Osteoblast (primary cell): ENCODE data around the gene EXTL2. TPM values are rescaled to one million over a fixed set of nuclear protein-coding genes. Genes with fewer than 3 reads are reported as not detected.
A peak's percentile ranks its signal among the peaks of the same experiment; 100 is the strongest.

Experiments
- DNase-seq: peaks from one replicate; pipeline ENCODE4 v3.0.0; 2011; ENCODE audit warnings: low spot score, mixed read lengths; ENCODE audit not compliant: insufficient read length; ENCODE audit errors: missing footprints
- H2AFZ ChIP-seq: 2 replicates; pipeline ENCODE4 v1.6.0; 2011; ENCODE audit warnings: mild to moderate bottlenecking, low read length
- H3K27ac ChIP-seq: 2 replicates; pipeline ENCODE4 v1.5.1; 2011; ENCODE audit warnings: mild to moderate bottlenecking, low read depth, low read length, moderate library complexity
- H3K27me3 ChIP-seq: 2 replicates; pipeline ENCODE4 v1.6.0; 2012; ENCODE audit warnings: mild to moderate bottlenecking, control low read depth, inconsistent platforms, low read length, moderate library complexity; ENCODE audit not compliant: insufficient read depth
- H3K36me3 ChIP-seq: 2 replicates; pipeline ENCODE4 v1.5.1; 2011; ENCODE audit warnings: mild to moderate bottlenecking, low read length, control low read depth, moderate library complexity; ENCODE audit not compliant: insufficient read depth
- H3K4me1 ChIP-seq: 2 replicates; pipeline ENCODE4 v1.5.1; 2011; ENCODE audit warnings: mild to moderate bottlenecking, low read length, control low read depth, moderate library complexity; ENCODE audit not compliant: insufficient read depth
- H3K4me2 ChIP-seq: 2 replicates; pipeline ENCODE4 v1.6.0; 2011; ENCODE audit warnings: mild to moderate bottlenecking, low read length; ENCODE audit not compliant: insufficient read depth
- H3K4me3 ChIP-seq: fragments of 200-600 bp; sonication (generic); 3 replicates; pipeline ENCODE4 v1.5.1; 2012; ENCODE audit warnings: mild to moderate bottlenecking, low read length, inconsistent platforms; ENCODE audit not compliant: insufficient read depth
- H3K79me2 ChIP-seq: 2 replicates; pipeline ENCODE4 v1.6.0; 2012; ENCODE audit warnings: mild to moderate bottlenecking, low read length, control low read depth, inconsistent platforms; ENCODE audit not compliant: insufficient read depth
- H3K9me3 ChIP-seq: 2 replicates; pipeline ENCODE4 v1.5.1; 2011; ENCODE audit warnings: low read depth, low read length, control low read depth
- H4K20me1 ChIP-seq: 2 replicates; pipeline ENCODE4 v1.6.0; 2012; ENCODE audit warnings: mild to moderate bottlenecking, low read length, control low read depth; ENCODE audit not compliant: insufficient read depth
- total RNA-seq: library from RNA; depleted of rRNA; stranded (reverse); fragments of >200 nt; gene quantifications from 2 replicates; pipeline ENCODE4 v1.2.3, GENCODE V29; 2012
- TF ChIP-seq, protein P1 (sequence below): IDR thresholded peaks from 2 replicates; pipeline ENCODE4 v1.5.1; 2011; ENCODE audit warnings: mild to moderate bottlenecking, low read depth, low read length, moderate library complexity; ENCODE audit errors: extremely low read depth

EXTL2 gene
- total RNA-seq, 1 donor = 36.2 TPM

- Histone ChIP-seq H3K4me3 (no peak overlapping the region), H3K36me3 (peaks cover 31% of the 10 kb centered on the region), H3K79me2 (peaks cover 3% of the 10 kb centered on the region), H2AFZ (no peak overlapping the region), H3K4me1 (no peaks in the 10 kb centered on the region), H3K9me3 (no peaks in the 10 kb centered on the region), H3K27ac (no peak overlapping the region), H4K20me1 (no peaks in the 10 kb centered on the region), H3K27me3 (no peaks in the 10 kb centered on the region), H3K4me2 (no peak overlapping the region)
- TF ChIP-seq, protein P1, sequence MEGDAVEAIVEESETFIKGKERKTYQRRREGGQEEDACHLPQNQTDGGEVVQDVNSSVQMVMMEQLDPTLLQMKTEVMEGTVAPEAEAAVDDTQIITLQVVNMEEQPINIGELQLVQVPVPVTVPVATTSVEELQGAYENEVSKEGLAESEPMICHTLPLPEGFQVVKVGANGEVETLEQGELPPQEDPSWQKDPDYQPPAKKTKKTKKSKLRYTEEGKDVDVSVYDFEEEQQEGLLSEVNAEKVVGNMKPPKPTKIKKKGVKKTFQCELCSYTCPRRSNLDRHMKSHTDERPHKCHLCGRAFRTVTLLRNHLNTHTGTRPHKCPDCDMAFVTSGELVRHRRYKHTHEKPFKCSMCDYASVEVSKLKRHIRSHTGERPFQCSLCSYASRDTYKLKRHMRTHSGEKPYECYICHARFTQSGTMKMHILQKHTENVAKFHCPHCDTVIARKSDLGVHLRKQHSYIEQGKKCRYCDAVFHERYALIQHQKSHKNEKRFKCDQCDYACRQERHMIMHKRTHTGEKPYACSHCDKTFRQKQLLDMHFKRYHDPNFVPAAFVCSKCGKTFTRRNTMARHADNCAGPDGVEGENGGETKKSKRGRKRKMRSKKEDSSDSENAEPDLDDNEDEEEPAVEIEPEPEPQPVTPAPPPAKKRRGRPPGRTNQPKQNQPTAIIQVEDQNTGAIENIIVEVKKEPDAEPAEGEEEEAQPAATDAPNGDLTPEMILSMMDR = no peak
- DNase-seq = no peak
Measured at GRCh38 chr1:100926240-100926639, 31.6 kb upstream of the EXTL2 start.

- no peaks in the 10 kb centered on the region for H3K27me3 ChIP-seq
- TF ChIP-seq, protein P1 = no peak
Measured at GRCh38 chr1:100924991-100925390, 30.3 kb upstream of the EXTL2 start.

GRCh38 chr1:100924212-100924611, 29.6 kb upstream of the EXTL2 start:
- DNase-seq = peak; percentile 46
- Histone ChIP-seq H3K4me1 (peaks cover 2% of the 10 kb centered on the region), H4K20me1 (no peaks in the 10 kb centered on the region), H2AFZ (no peak overlapping the region), H3K36me3 (peaks cover 31% of the 10 kb centered on the region), H3K27ac (no peak overlapping the region), H3K27me3 (no peaks in the 10 kb centered on the region), H3K4me2 (no peak overlapping the region), H3K4me3 (no peak overlapping the region), H3K9me3 (no peaks in the 10 kb centered on the region), H3K79me2 (peaks cover 3% of the 10 kb centered on the region)
- TF ChIP-seq, protein P1 = no peak

More at GRCh38 chr1:100924991-100925390, 30.3 kb upstream of the EXTL2 start:
- DNase-seq = no peak
- H4K20me1 ChIP-seq = no peaks in the 10 kb centered on the region
- no peak overlapping the region for H3K27ac ChIP-seq
- no peak overlapping the region for H3K4me2 ChIP-seq
- H3K4me3 ChIP-seq = no peak overlapping the region
- peaks cover 31% of the 10 kb centered on the region for H3K36me3 ChIP-seq
- H3K79me2 ChIP-seq = peaks cover 3% of the 10 kb centered on the region
- peaks cover 2% of the 10 kb centered on the region for H3K4me1 ChIP-seq
- H2AFZ ChIP-seq = no peak overlapping the region
- no peaks in the 10 kb centered on the region for H3K9me3 ChIP-seq

DNA sequence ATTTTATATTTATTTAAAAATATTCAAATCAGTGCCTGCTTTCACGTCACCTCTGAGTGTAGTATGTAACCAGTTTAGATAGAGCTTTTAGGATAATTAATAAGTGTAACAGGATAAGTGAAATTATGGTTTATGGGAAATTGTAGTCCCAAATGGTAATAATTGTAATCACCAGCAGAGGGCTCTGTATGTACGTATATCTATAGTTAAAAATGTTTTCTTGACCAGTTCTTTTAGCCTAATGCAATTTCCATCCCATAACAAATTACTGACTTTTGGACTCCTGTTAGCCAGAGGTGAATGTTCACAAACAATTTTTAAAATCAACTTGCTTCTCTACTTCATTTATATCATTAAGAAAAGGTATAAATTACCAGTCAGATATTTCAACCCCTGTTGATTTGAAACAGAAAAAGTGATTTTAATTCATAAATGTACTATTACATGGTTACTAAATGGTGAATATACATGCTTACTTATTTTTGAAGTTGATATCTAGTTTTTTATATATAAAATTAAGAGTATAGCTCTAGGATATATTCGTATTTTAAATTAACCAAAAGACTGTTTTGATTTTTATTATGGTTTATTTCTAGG, 26.6 kb upstream of the EXTL2 start:
- H4K20me1 ChIP-seq = no peaks in the 10 kb centered on the region
- TF ChIP-seq, protein P1 = peak; percentile 61
- no peaks in the 10 kb centered on the region for H3K9me3 ChIP-seq
- peaks cover 3% of the 10 kb centered on the region for H3K79me2 ChIP-seq
- peaks cover 48% of the 10 kb centered on the region for H3K36me3 ChIP-seq
- H3K4me3 ChIP-seq = no peak overlapping the region
- H3K27ac ChIP-seq = peak overlapping the region; percentile 35
- H3K4me2 ChIP-seq = no peak overlapping the region
- no peak for DNase-seq
- no peak overlapping the region for H2AFZ ChIP-seq
- peaks cover 2% of the 10 kb centered on the region for H3K4me1 ChIP-seq
- no peaks in the 10 kb centered on the region for H3K27me3 ChIP-seq
